ENCODE measurements around the gene TBC1D8. TPM values are rescaled to one million over a fixed set of nuclear protein-coding genes. Genes with fewer than 3 reads are reported as not detected.

Gene TBC1D8
- total RNA-seq, 1 donor from 2014 or later: 21.3 TPM

GRCh38 chr2:100962366-100963025, 188.7 kb downstream of the TBC1D8 start:
- DNase-seq (ENCODE audit: low spot score): no peak

- no peak for DNase-seq (ENCODE audit: low spot score)
These were observed 190.5 kb downstream of the TBC1D8 start for GRCh38 chr2:100960688-100961087.

GRCh38 chr2:100959225-100959880, 191.8 kb downstream of the TBC1D8 start:
- DNase-seq (ENCODE audit: low spot score): no peak

GRCh38 chr2:100957996-100958653, 193.1 kb downstream of the TBC1D8 start:
- no peak for DNase-seq (ENCODE audit: low spot score)

Other genes starting within 250 kb of the TBC1D8 start
- 1,076 TPM for gene RPL31, start 149.1 kb downstream of the TBC1D8 start, total RNA-seq
- gene CNOT11, start 101.5 kb upstream of the TBC1D8 start, total RNA-seq: 28.7 TPM
- gene RNF149, start 157.3 kb upstream of the TBC1D8 start, total RNA-seq: 105 TPM
- not detected for gene CREG2, start 236.1 kb upstream of the TBC1D8 start, total RNA-seq